Measurements from ENCODE around the gene SIAH1.

The SIAH1 gene

GRCh38 chr16:48385253-48386150, at the start of gene SIAH1:
TSS of gene SIAH1 (minus strand) at chr16:48385413. CDS start at chr16:48362428, 22,985 bp downstream.
- Histone ChIP-seq H3K4me1 (ENCODE audit: control insufficient read depth, insufficient read depth, low read length) (peaks cover 23% of the 10 kb centered on the region), H3K27me3 (ENCODE audit: control insufficient read depth, insufficient read depth, low read length) (no peaks in the 10 kb centered on the region), H3K36me3 (ENCODE audit: control insufficient read depth, insufficient read depth, low read length) (no peaks in the 10 kb centered on the region), H3K27ac (ENCODE audit: low read depth, low read length) (peak within 1 kb of the TSS; percentile 97), H3K9ac (ENCODE audit: low read length) (peak within 1 kb of the TSS; percentile 97), H3K4me3 (ENCODE audit: low read depth, low read length) (peak within 1 kb of the TSS; percentile 91), H3K9me3 (ENCODE audit: control insufficient read depth, insufficient read depth, low read depth, low read length) (no peaks in the 10 kb centered on the region)

- Histone ChIP-seq H3K9ac (ENCODE audit: low read length) (no peak overlapping the region), H3K4me1 (ENCODE audit: control insufficient read depth, insufficient read depth, low read length) (peaks cover 7% of the 10 kb centered on the region; the same call in 1 of the 2 replicates), H3K27me3 (ENCODE audit: control insufficient read depth, insufficient read depth, low read length) (no peaks in the 10 kb centered on the region)
Observed at GRCh38 chr16:48434653-48435317, 49.6 kb upstream of the SIAH1 start.

GRCh38 chr16:48433850-48434530, 48.8 kb upstream of the SIAH1 start:
- Histone ChIP-seq H3K4me1 (ENCODE audit: control insufficient read depth, insufficient read depth, low read length) (peaks cover 7% of the 10 kb centered on the region; the same call in 1 of the 2 replicates), H3K36me3 (ENCODE audit: control insufficient read depth, insufficient read depth, low read length) (no peaks in the 10 kb centered on the region), H3K9me3 (ENCODE audit: control insufficient read depth, insufficient read depth, low read depth, low read length) (no peaks in the 10 kb centered on the region), H3K9ac (ENCODE audit: low read length) (no peak overlapping the region), H3K4me3 (ENCODE audit: low read depth, low read length) (no peak overlapping the region), H3K27me3 (ENCODE audit: control insufficient read depth, insufficient read depth, low read length) (no peaks in the 10 kb centered on the region), H3K27ac (ENCODE audit: low read depth, low read length) (no peak overlapping the region)

More at GRCh38 chr16:48434653-48435317, 49.6 kb upstream of the SIAH1 start:
- no peak overlapping the region for H3K4me3 ChIP-seq (ENCODE audit: low read depth, low read length)
- H3K9me3 ChIP-seq (ENCODE audit: control insufficient read depth, insufficient read depth, low read depth, low read length): no peaks in the 10 kb centered on the region
- H3K27ac ChIP-seq (ENCODE audit: low read depth, low read length): no peak overlapping the region
- no peaks in the 10 kb centered on the region for H3K36me3 ChIP-seq (ENCODE audit: control insufficient read depth, insufficient read depth, low read length)

GRCh38 chr16:48433116-48433849, 48.1 kb upstream of the SIAH1 start:
- no peak overlapping the region for H3K27ac ChIP-seq (ENCODE audit: low read depth, low read length)
- H3K4me3 ChIP-seq (ENCODE audit: low read depth, low read length): no peak overlapping the region
- H3K4me1 ChIP-seq (ENCODE audit: control insufficient read depth, insufficient read depth, low read length): peaks cover 7% of the 10 kb centered on the region; the same call in 1 of the 2 replicates
- no peaks in the 10 kb centered on the region for H3K36me3 ChIP-seq (ENCODE audit: control insufficient read depth, insufficient read depth, low read length)
- H3K27me3 ChIP-seq (ENCODE audit: control insufficient read depth, insufficient read depth, low read length): no peaks in the 10 kb centered on the region
- H3K9ac ChIP-seq (ENCODE audit: low read length): no peak overlapping the region
- H3K9me3 ChIP-seq (ENCODE audit: control insufficient read depth, insufficient read depth, low read depth, low read length): no peaks in the 10 kb centered on the region

GRCh38 chr16:48432136-48432535, 46.9 kb upstream of the SIAH1 start:
- no peak overlapping the region for H3K27ac ChIP-seq (ENCODE audit: low read depth, low read length)
- H3K9ac ChIP-seq (ENCODE audit: low read length): no peak overlapping the region
- no peaks in the 10 kb centered on the region for H3K9me3 ChIP-seq (ENCODE audit: control insufficient read depth, insufficient read depth, low read depth, low read length)

GRCh38 chr16:48430890-48431289, 45.7 kb upstream of the SIAH1 start:
- Histone ChIP-seq H3K9ac (ENCODE audit: low read length) (no peak overlapping the region), H3K9me3 (ENCODE audit: control insufficient read depth, insufficient read depth, low read depth, low read length) (no peaks in the 10 kb centered on the region), H3K4me3 (ENCODE audit: low read depth, low read length) (no peak overlapping the region), H3K36me3 (ENCODE audit: control insufficient read depth, insufficient read depth, low read length) (no peaks in the 10 kb centered on the region), H3K4me1 (ENCODE audit: control insufficient read depth, insufficient read depth, low read length) (peaks cover 7% of the 10 kb centered on the region; the same call in 1 of the 2 replicates), H3K27ac (ENCODE audit: low read depth, low read length) (no peak overlapping the region), H3K27me3 (ENCODE audit: control insufficient read depth, insufficient read depth, low read length) (no peaks in the 10 kb centered on the region)

More at GRCh38 chr16:48432136-48432535, 46.9 kb upstream of the SIAH1 start:
- peaks cover 7% of the 10 kb centered on the region; the same call in 1 of the 2 replicates for H3K4me1 ChIP-seq (ENCODE audit: control insufficient read depth, insufficient read depth, low read length)
- no peak overlapping the region for H3K4me3 ChIP-seq (ENCODE audit: low read depth, low read length)
- no peaks in the 10 kb centered on the region for H3K36me3 ChIP-seq (ENCODE audit: control insufficient read depth, insufficient read depth, low read length)
- H3K27me3 ChIP-seq (ENCODE audit: control insufficient read depth, insufficient read depth, low read length): no peaks in the 10 kb centered on the region

GRCh38 chr16:48426244-48427141, 41.3 kb upstream of the SIAH1 start:
- Histone ChIP-seq H3K9ac (ENCODE audit: low read length) (no peak overlapping the region), H3K36me3 (ENCODE audit: control insufficient read depth, insufficient read depth, low read length) (no peaks in the 10 kb centered on the region), H3K4me1 (ENCODE audit: control insufficient read depth, insufficient read depth, low read length) (no peaks in the 10 kb centered on the region), H3K27ac (ENCODE audit: low read depth, low read length) (no peak overlapping the region), H3K9me3 (ENCODE audit: control insufficient read depth, insufficient read depth, low read depth, low read length) (no peaks in the 10 kb centered on the region), H3K27me3 (ENCODE audit: control insufficient read depth, insufficient read depth, low read length) (no peaks in the 10 kb centered on the region), H3K4me3 (ENCODE audit: low read depth, low read length) (no peak overlapping the region)

- Histone ChIP-seq H3K4me1 (ENCODE audit: control insufficient read depth, insufficient read depth, low read length) (no peaks in the 10 kb centered on the region), H3K36me3 (ENCODE audit: control insufficient read depth, insufficient read depth, low read length) (no peaks in the 10 kb centered on the region), H3K9ac (ENCODE audit: low read length) (no peak overlapping the region), H3K27ac (ENCODE audit: low read depth, low read length) (no peak overlapping the region), H3K27me3 (ENCODE audit: control insufficient read depth, insufficient read depth, low read length) (no peaks in the 10 kb centered on the region), H3K4me3 (ENCODE audit: low read depth, low read length) (no peak overlapping the region), H3K9me3 (ENCODE audit: control insufficient read depth, insufficient read depth, low read depth, low read length) (peaks cover 6% of the 10 kb centered on the region)
Observed at GRCh38 chr16:48422537-48422936, 37.3 kb upstream of the SIAH1 start.

- Histone ChIP-seq H3K4me3 (ENCODE audit: low read depth, low read length) (no peak overlapping the region), H3K9me3 (ENCODE audit: control insufficient read depth, insufficient read depth, low read depth, low read length) (peaks cover 9% of the 10 kb centered on the region), H3K36me3 (ENCODE audit: control insufficient read depth, insufficient read depth, low read length) (no peaks in the 10 kb centered on the region)
Observed at GRCh38 chr16:48421741-48422140, 36.5 kb upstream of the SIAH1 start.

GRCh38 chr16:48420437-48420836, 35.2 kb upstream of the SIAH1 start:
- peaks cover 9% of the 10 kb centered on the region for H3K9me3 ChIP-seq (ENCODE audit: control insufficient read depth, insufficient read depth, low read depth, low read length)
- H3K4me1 ChIP-seq (ENCODE audit: control insufficient read depth, insufficient read depth, low read length): no peaks in the 10 kb centered on the region
- no peak overlapping the region for H3K27ac ChIP-seq (ENCODE audit: low read depth, low read length)

More at GRCh38 chr16:48421741-48422140, 36.5 kb upstream of the SIAH1 start:
- H3K27me3 ChIP-seq (ENCODE audit: control insufficient read depth, insufficient read depth, low read length): no peaks in the 10 kb centered on the region
- no peak overlapping the region for H3K27ac ChIP-seq (ENCODE audit: low read depth, low read length)
- no peaks in the 10 kb centered on the region for H3K4me1 ChIP-seq (ENCODE audit: control insufficient read depth, insufficient read depth, low read length)
- H3K9ac ChIP-seq (ENCODE audit: low read length): no peak overlapping the region

More at GRCh38 chr16:48420437-48420836, 35.2 kb upstream of the SIAH1 start:
- H3K27me3 ChIP-seq (ENCODE audit: control insufficient read depth, insufficient read depth, low read length): no peaks in the 10 kb centered on the region
- H3K9ac ChIP-seq (ENCODE audit: low read length): no peak overlapping the region
- no peak overlapping the region for H3K4me3 ChIP-seq (ENCODE audit: low read depth, low read length)
- H3K36me3 ChIP-seq (ENCODE audit: control insufficient read depth, insufficient read depth, low read length): no peaks in the 10 kb centered on the region
